HG03095 (cell line): Measurements from ENCODE around the gene P2RY2.

Source experiments
- ATAC-seq: cut with Tn5 transposase; IDR thresholded peaks from one replicate; pipeline ENCODE4 v1.9.1; 2021; ENCODE audit warnings: moderate library complexity; ENCODE audit not compliant: unreplicated experiment

P2RY2 gene

DNA sequence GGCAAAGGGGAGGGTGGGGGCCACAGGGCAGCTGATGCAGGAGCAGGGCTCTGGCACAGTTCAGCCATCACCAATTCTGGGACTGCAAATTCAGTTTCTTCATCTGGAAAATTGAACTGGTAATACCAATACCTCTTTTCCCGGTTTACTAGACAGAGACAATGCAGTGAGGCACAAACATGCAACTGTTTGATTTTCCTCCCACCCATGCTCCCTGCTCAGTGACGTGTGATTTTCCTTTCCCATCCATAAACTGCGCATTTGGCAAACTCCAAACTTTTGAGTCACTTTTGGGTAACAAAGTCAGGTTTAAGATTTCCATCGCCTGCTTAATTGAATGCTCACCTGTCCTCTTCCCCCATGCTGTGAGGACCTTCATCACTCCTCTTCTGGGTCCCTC is 23.2 kb downstream of the P2RY2 start:
- ATAC-seq = no peak

DNA sequence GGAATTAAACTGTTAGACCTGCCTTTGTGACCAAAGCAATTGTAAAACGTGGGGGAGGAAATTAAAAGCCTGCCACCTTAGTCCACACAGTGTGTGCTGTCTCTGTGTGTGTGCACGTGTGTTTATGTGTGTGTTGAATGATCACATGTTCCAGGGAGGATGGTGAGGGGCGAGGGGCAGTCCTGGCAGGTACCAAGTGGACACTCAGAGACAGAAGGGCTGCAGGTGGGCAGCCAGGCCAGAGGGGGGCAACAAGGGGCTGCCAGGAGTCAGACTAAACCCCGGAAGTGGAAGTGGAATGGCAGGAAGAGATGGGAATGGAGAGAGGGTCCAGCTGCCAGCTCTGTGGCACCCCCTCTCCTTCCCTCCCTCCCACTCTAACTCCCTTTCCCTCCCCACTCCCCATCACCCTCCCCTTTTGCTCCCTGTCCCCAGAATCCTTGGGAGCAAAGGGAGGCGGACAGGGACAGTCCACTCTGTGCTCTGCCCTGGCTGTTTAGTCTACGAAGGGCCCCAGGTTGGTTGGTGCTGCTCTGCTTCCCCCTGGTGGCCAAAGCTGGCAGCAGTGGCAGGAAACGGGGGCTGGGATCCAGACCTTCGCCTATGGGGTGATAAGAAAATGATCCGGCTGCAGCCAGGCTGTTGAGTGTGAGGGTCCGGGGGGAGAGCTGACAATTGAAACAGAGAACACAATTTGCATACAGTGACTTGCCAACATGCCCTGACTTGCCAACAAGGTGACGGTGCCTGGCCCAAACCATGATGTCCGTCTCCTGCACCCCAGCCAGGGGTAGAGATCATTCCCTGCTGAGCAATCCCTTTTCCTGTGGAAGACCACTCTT is 24.4 kb downstream of the P2RY2 start:
- ATAC-seq = no peak

DNA sequence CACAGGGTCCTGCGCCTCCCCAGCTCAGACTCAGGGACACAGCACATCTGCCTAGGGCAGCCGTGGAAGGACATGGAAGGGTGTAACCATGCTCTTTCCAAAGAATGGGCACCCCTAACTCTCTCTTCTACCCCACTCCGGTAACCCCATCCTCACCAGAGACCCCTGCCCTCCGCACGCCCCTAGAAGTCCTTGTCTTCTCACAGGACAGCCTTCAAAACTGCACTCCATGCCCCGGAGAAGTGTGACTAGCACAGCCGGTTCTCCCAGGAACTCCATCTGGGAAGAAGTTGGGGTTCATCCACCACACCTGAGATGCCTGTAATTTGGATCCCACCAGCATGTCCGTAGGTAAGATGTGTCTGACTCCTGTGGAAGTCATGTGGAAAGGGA is 25.0 kb downstream of the P2RY2 start:
- no peak for ATAC-seq

DNA sequence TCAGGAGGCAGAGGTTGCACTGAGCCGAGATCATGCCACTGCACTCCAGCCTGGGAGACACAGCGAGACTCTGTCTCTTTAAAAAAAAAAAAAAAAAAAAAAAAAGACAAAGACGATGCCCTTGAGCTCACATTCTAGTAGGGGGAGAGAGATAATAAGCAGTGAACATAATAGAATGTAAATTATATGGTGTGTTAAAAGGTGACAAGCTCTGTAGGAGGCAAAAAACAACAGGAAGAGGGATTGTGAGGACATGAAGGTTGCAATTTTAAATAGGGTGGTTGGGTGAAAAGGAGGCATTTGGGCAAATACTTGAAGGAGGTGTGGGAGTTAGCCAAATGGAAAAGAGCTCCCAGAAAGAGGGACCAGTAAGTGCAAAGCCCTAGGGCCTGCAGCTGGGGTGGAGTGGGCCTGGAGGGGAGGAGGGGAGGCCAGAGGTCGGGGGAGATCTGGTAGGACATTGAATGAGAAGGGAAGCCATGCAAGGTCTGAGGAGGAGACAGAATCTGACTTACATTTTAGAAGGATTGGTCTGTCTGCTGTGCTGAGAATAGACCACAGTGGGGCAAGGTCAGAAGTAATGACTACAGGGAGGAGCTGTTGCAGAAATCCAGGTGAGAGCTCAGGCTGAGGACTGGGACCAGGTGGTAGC is 26.6 kb downstream of the P2RY2 start:
- ATAC-seq = no peak

DNA sequence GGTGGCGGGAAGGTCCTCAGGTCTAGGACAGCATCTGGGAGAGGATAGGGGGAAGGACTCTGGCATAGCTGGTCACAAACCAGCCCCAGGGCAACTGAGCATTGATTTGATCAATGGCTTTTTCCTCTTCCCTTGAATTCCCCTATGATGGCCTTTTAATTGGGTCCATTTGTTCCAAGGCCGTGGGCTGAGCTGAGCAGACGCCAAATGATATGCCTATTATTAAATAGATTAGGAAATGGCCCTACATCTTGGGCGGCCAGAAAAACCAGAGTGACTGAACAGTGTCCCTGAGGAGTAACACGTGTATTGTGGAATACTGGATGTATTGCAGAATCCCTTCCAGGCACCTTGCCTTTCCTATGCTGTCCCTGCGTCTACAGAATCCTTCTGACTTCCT is 27.4 kb downstream of the P2RY2 start:
- no peak for ATAC-seq

DNA sequence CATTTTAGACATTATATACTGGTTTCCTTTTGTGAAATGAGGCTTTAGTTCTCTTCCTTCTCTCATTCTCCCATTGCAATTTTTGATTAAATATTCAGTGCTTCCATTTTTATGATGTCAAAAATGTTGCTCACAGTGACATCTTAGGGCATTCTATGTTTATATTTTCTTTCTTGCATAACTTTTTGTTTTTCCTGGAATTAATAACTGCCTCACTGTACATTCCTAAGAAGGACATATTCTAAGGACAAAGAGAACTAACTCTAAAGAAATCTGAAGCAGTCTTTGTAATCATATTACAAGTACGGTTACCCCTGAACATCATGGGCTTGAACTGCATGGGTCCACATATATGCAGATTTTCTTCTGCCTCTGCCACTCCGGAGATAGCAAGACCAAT is 28.2 kb downstream of the P2RY2 start:
- ATAC-seq = no peak

DNA sequence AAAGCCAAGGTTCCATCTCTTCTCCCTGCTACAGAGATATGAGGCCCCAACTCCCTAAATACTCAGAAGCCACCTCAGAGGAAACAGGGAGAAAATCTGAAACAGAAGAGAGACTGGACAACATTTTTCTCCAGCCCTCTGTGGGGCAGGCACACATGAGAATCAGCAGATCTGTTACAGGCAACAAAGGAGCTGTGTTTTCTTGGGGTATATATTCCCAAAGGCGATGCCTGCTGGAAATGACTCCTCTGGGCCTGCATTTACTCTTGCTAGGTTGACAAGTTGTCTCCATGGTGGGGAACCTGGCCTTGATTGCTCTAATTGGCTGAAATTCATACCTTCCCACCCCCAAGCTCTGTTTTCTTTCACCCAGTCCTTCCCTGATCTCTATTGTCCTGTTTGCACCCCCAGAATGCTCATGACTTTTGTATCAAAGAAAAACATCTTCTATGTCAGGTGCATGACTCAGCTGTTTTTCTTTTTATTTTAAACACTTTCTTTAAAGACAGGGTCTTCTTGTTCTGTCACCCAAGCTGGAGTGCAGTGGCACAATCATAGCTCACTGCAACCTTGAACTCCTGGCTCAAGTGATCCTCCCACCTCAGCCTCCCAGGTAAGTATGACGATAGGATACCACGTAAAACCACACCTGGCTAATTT is 30.6 kb downstream of the P2RY2 start:
- no peak for ATAC-seq

DNA sequence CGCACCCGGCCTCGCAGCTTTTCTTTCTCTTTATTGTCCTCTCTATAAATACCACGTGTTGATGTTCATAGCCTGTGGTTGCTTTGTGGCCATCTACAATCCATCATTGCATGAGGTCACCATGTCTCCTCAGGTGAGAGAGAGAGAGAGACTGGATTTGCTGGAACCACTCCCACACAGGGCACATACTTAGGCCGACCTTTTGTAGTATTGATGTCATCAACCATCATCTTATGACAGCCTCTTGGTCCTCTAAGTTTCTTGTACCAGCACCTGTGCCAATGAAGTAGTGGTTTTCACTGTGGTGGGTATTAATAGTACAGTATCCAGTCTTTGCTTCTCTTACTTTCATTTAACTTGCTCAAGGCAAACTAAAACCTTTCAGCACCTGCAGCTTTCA is 31.2 kb downstream of the P2RY2 start:
- ATAC-seq = no peak

DNA sequence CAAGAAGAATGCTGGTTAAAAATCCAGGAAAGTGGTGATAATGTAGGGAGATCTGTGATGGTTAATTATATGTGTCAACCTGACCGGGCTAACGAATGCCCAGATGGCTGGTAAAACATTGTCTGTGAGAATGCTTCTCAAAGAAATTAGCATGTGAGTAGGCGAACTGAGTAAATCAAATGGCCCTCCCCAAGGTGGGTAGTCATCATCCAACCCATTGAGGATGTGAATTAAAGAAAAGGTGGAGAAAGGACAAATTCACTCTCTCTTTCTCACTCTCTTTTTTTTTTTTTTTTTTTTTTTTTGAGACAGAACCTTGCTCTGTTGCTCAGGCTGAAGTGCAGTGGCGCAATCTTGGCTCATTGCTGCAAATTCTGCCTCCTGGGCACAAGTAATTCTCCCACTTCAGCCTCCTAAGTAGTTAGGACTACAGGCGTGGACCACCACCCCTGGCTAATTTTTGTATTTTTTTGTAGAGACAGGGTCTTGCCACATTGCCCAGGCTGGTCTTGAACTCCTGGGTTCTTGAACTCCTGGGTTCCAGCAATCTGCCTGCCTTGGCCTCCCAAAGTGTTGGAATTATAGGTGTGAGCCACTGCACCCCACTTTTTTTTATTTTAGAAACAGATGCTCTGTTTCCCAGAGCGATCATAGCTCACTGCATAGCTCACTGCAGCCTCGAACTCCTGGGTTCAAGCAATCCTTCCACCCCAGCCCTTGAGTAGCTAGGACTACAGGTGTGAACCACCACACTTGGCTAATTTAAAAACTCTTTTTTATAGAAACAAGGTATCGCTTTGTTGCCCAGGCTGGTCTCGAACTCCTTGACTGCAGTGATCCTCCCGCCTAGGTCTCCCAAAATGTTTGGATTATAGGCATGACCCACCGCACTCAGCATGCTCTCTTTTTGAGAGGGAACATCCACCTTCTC is 32.0 kb downstream of the P2RY2 start:
- ATAC-seq = no peak

DNA sequence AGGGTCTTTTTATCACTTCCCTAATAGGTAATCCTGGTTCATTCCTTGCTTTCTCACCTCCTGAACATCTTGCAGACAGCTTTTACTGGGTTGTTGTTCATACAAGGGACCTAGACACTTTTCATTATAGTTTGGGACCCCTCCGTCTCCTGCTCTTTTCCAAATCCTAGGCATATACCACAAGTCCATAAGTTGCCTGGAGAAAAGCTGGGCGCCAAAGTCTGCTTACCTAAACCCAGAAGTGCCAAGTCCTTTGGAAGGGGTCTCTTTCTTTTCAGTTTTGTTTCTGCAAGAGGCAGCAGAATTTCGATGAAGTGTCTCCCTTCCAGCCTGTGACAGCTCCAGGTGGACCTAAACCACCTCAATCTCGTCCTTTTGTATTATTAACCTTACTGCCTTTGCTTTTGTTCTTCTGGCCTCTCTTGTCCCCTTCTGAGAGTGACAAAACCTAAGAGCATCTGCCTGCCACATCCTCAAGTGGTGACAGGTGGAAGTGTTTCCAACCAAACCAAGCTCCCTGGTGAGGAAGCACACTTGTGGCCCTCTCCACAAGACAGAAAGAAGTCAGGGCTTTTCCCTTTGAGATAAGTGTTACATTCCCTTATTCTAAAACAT is 34.6 kb downstream of the P2RY2 start:
- ATAC-seq = no peak

DNA sequence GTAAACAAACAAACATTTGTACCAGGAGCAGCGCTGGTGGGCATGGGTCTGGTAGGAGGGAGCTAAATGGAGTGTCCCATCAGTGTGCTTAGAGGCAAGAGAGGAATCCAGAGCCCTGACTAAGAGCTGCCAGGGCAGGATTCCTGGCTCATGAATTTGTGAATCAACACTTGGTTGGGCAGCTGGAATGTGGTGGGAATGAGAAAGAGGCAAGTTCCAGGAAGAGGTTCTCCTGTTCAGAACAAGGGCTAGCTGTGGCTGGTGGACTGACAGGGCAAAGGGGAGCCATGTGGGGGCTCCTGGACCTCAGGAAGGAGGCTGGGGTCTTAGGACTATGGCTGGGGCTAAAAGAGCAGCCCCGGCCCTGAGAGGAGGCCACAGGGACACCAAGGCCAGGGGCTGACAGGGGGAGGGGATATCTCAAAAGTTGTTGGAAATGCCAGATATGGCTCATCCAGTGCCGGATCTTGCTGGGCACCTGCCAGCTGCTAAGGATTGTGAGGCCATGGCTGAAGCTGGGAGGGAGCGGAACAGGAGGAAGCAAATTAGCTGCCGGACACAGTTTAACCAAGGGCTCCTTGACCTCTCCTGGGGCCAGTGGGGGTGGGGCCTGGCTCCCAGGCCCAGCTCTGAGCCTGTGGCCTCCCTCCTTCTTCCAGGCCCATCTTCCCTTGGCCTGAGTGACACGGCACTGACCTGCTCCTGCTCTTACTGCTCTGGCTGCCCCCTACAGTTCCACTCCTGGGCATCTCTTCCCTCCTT is 39.4 kb downstream of the P2RY2 start:
- ATAC-seq = no peak

DNA sequence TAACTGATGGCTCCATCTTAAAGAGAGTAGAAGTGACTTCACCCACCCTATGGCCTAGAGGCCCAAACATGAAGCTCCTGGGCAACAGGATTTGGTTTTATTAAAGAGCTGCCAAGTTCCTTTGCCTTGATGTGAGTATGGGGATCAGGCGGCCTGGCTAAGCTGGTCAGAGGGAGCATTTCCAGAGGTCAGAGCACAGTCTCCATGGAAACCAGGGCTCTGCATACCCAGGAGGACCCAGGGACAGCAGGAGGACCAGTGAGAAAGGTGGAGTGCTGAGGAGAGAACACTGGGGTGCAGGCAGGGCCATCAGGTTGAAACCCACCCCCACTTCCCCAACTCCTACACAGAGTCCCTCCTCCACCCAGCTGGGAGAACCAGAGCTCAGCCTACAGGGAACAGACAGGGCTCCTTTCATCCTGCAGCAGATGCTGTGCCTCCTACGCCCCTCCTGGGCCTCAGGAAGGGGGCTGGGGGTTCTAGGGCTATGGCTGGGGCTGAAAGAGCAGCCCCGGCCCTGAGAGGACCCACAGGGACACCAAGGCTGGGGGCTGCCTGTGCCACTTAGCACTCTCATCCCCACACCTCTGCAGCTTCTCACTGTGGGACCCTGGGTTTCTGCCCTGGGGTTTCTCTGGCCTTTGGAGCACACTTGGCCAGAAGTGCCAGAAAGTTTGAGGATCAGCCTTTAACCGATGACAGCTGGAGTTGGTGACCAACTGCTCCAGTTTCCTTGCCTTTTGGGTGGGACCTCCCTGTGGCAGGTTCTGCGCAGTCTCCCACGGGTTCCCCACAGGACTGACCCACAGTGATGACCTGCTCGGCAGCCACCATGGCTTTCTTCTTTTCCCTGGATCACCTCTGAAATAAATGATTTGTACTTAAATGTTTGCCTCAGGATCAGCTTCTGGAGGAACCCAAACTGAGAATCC is 40.3 kb downstream of the P2RY2 start:
- ATAC-seq = no peak

DNA sequence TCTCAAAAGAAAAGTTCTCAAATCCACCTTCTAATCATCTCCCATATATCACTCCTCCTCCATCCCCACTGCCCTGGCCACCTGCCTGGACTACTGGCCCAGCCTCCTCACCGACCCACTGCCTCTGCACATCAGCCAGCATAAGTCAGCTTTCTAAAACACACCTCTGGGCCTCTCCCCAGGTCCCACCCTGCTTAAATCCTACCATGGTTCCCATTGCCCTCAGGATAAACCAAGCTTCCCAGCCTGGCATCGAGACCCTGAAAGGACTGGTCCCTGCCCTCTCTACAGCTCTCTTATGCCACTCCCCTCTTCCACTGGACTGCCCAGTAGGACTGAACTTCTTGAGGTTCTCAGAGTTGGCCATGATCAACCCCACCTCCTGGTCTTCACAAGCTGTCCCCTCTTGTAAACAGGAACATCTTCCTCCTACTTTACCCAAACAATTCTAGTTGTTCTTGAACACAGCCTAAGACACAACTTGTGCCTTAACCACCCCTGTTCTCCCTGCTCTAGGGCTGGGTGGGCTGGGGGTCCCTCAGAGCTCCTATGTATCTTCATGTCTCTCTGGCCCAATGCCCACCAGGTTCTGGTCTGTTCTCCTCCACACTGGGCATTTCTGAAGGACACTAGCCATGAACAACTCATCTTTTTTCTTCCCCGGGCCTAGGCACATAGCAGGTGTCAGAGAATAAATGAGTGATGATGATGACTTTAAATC is 41.5 kb downstream of the P2RY2 start:
- no peak for ATAC-seq

DNA sequence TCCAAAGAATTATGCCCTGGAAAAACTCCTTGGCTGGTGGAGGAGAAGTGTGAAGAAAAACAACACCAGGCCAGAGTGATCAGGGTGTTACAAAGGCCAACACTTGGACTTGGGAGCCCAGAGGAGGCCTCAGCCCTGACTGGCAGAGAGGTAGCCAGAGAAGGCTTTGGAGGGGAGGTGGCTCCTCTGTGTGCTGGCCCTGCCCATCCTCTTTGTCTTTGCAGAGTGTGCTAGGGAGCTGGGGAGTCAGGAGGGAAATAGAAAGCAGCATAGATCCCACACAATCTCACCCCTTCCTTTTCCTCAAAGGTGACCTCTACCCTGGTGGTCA is 42.0 kb downstream of the P2RY2 start:
- ATAC-seq = no peak

DNA sequence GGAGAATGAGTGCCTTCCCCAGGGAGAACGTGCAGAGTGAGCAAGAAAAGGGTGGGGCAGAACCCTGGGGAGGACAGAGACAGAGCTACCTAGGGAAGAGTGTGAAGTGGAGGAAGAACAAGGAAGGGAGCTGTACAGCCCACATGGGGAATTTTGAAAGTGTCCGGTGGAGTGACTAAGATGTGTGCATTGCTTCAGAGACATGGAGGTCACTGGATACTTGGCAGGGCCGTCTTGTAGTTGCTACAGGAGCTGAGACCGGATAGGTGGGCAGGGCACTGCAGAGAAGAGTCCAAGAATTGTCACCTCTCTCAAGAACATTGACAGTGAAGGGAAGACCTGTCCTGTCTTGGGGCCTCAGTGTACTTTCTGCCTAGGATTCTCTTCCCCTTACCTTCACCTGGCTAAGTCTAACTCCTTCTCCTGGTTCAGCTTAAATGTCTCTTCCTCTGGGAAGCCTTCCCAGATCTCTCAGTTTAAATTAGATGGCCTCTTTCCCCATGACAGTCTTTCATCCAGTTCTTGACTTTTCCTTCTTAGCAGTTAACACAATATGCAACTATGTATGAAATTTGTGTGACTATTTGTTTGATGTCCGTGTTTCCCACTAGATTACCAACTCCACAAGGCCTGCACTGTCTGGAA is 44.9 kb downstream of the P2RY2 start:
- no peak for ATAC-seq

DNA sequence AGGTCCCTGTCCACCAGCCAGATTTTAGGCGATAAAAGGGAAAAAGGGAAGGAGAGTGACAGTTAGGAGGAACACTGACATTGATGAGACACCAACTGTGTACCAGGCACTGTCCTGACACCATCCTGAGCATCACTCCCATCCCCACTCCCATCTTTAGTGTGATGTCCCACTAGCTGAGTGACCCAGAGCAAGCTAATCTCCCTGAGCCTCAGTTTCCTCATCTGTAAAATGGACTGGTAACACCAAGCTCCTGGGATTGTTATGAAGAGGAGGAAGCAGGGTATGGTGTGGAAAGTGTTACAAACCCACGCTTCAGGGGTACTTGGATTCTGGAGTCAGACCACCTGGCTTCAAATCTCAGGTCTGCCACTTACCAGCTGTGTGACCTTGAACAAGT is 45.6 kb downstream of the P2RY2 start:
- no peak for ATAC-seq

DNA sequence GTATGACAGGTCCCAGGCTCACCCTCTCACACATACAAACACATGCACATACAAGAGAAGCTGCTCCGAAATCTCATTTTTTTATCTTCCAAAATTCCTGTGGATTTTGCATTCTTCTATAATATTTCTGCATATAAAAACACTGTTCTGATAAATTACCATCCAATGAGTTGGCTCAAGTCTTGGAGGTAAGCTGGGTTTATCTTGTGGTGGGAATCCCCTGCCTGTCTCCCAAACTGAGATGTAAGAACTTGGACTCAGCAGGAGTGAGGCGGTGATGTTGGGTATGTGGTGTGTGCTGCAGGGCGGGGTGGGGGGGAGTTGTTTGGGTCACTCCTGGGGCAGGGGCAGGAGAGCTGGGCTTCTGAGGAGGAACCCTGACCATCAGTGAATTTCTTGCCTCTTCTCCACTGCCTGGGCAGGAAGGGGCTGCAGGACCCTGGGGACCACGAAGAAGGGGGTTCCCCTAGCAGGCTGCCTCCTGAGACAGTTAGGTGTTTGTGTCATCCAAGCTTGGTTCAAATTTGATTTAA is 47.3 kb downstream of the P2RY2 start:
- no peak for ATAC-seq
